B cell (primary cell): ENCODE measurements around the gene CCDC177. TPM values are rescaled to one million over a fixed set of nuclear protein-coding genes. Genes with fewer than 3 reads are reported as not detected.

ENCODE experiments used
- ATAC-seq: fragments of 200-7000 bp; cut with Tn5 transposase; one replicate; pipeline ENCODE4 v1.10.0; 2021; ENCODE audit warnings: low read depth, mild to moderate bottlenecking, moderate number of reproducible peaks, moderate library complexity
- CTCF ChIA-PET: fragments of 350-600 bp; sonication (Branson Sonifier 250); formaldehyde crosslinking; loops from one replicate; lab custom pipeline; 2021; ENCODE audit warnings: antibody characterized with exemption, inconsistent platforms; lab: Charles Lee
- POLR2A ChIA-PET: fragments of 350-600 bp; sonication (Branson Sonifier 250); formaldehyde crosslinking; loops from one replicate; lab custom pipeline; 2021; ENCODE audit warnings: antibody characterized with exemption; lab: Charles Lee
- DNase-seq: peaks from one replicate; pipeline ENCODE4 v3.0.0; 2013
- H2AFZ ChIP-seq: 2 replicates; pipeline ENCODE4 v1.6.1; 2012; ENCODE audit warnings: mild to moderate bottlenecking, low read depth, low read length; ENCODE audit not compliant: insufficient read depth, poor library complexity, severe bottlenecking
- H3K27ac ChIP-seq, 2 donors: 1 replicate in 1 of 2; 2 replicates in 1 of 2; pipeline ENCODE4 v1.5.1; 2012 to 2013; ENCODE audit warnings: low read length in 2 of 2, mild to moderate bottlenecking in 2 of 2, moderate library complexity in 1 of 2
- H3K27me3 ChIP-seq, 4 experiments: fragments of 200-600 bp in 1 of 4; sonication (generic) in 1 of 4; replicated peaks in 1 of 4; 1 replicate in 2 of 4; 2 replicates in 2 of 4; pipeline versions ENCODE4 v1.6.1 to v1.7.0; 2013 to 2016; ENCODE audit warnings: low read length in 3 of 4, mild to moderate bottlenecking in 2 of 4, mixed read lengths in 1 of 4, moderate library complexity in 1 of 4; ENCODE audit not compliant: insufficient read depth in 4 of 4, control insufficient read depth in 3 of 4; ENCODE audit errors: control extremely low read depth in 1 of 4
- H3K36me3 ChIP-seq, 2 experiments: replicated peaks in 1 of 2; 1 replicate in 1 of 2; 2 replicates in 1 of 2; pipeline versions ENCODE4 v1.6.1 to v1.7.1; 2013; ENCODE audit warnings: low read length in 1 of 2; ENCODE audit not compliant: insufficient read depth in 2 of 2, control insufficient read depth in 1 of 2; ENCODE audit errors: control extremely low read depth in 1 of 2, extremely low read depth in 1 of 2
- H3K4me1 ChIP-seq, 2 donors: fragments of 200-600 bp in 1 of 2; sonication (generic) in 1 of 2; 1 replicate in 1 of 2; 2 replicates in 1 of 2; pipeline versions ENCODE4 v1.5.1 to v1.6.1; 2013 to 2017; ENCODE audit warnings: low read length in 2 of 2; ENCODE audit not compliant: control insufficient read depth in 2 of 2, insufficient read depth in 2 of 2
- H3K4me2 ChIP-seq: replicated peaks from 2 replicates; pipeline ENCODE3; 2012; ENCODE audit warnings: mild to moderate bottlenecking, low read depth, low read length; ENCODE audit not compliant: poor library complexity, severe bottlenecking
- H3K4me3 ChIP-seq, 5 experiments: fragments of 200-600 bp in 1 of 5; sonication (generic) in 1 of 5; 1 replicate in 3 of 5; 2 replicates in 2 of 5; pipeline versions ENCODE4 v1.5.1 to v1.7.0; 2011 to 2016; ENCODE audit warnings: low read length in 4 of 5, mild to moderate bottlenecking in 4 of 5, low read depth in 2 of 5, control low read depth in 1 of 5, moderate library complexity in 1 of 5; ENCODE audit not compliant: insufficient read depth in 1 of 5; ENCODE audit errors: control extremely low read depth in 1 of 5, extremely low read depth in 1 of 5
- H3K79me2 ChIP-seq: fragments of 200-600 bp; sonication (generic); one replicate; pipeline ENCODE4 v1.6.0; 2016; ENCODE audit warnings: low read length; ENCODE audit not compliant: control insufficient read depth, insufficient read depth
- H3K9ac ChIP-seq: fragments of 200-600 bp; sonication (generic); 2 replicates; pipeline ENCODE4 v1.6.1; 2017; ENCODE audit warnings: mild to moderate bottlenecking, low read length, moderate library complexity
- H3K9me3 ChIP-seq, 3 donors: one replicate each; pipeline versions ENCODE4 v1.6.1 to v1.7.1; 2013; ENCODE audit warnings: low read length in 2 of 3; ENCODE audit not compliant: control insufficient read depth in 2 of 3, insufficient read depth in 1 of 3; ENCODE audit errors: control extremely low read depth in 1 of 3
- H4K20me1 ChIP-seq: 2 replicates; pipeline ENCODE4 v1.6.0; 2012; ENCODE audit warnings: mild to moderate bottlenecking, low read length; ENCODE audit not compliant: insufficient read depth, control insufficient read depth, poor library complexity, severe bottlenecking
- H3K27ac Mint-ChIP-seq: one replicate; pipeline ENCODE4 v1.8.0; 2021; ENCODE audit warnings: mixed read lengths
- H3K27me3 Mint-ChIP-seq: one replicate; pipeline ENCODE4 v1.8.0; 2021; ENCODE audit warnings: mixed read lengths
- H3K4me1 Mint-ChIP-seq: one replicate; pipeline ENCODE4 v1.8.0; 2021; ENCODE audit warnings: mixed read lengths
- H3K4me3 Mint-ChIP-seq: one replicate; pipeline ENCODE4 v1.8.0; 2021; ENCODE audit warnings: mixed read lengths
- H3K9me3 Mint-ChIP-seq: one replicate; pipeline ENCODE4 v1.8.0; 2022; ENCODE audit warnings: mixed read lengths; ENCODE audit not compliant: insufficient read depth
- EZH2 ChIP-seq: IDR thresholded peaks from 2 replicates; pipeline ENCODE4 v1.6.1; 2012; ENCODE audit warnings: borderline replicate concordance, low read depth, mild to moderate bottlenecking, moderate library complexity, low read length; ENCODE audit not compliant: insufficient read depth, poor library complexity, severe bottlenecking
- WGBS: methylation state at CpG from one replicate; pipeline ENCODE4 v1.1.5; 2013; ENCODE audit warnings: missing lambda C conversion rate; ENCODE audit not compliant: insufficient coverage; 5-methylcytosine and 5-hydroxymethylcytosine counted together
- intact Hi-C: fragments of 100-400 bp; cut with micrococcal nuclease; formaldehyde crosslinking; loops from one replicate; pipeline ENCODE4 v1.10.0; 2022
- polyA plus RNA-seq: library from polyadenylated mRNA; depleted of rRNA; stranded (reverse); fragments of >200 nt; gene quantifications from 2 replicates; pipeline ENCODE4 v1.2.3, GENCODE V29; 2012
- total RNA-seq, 2 donors: library from RNA; stranded (reverse); fragments of 120-200 nt in 1 of 2; gene quantifications; 1 replicate in 1 of 2; 2 replicates in 1 of 2; pipeline versions ENCODE4 v1.2.3 to v1.2.4, GENCODE V29; 2013 to 2022
- TF ChIP-seq, protein P1 (sequence below): fragments of 200-600 bp; IDR thresholded peaks from one replicate; pipeline ENCODE4 v1.8.0; 2022; ENCODE audit warnings: antibody characterized with exemption, mild to moderate bottlenecking

The CCDC177 gene
- total and polyA plus RNA-seq, 2 donors (not counting 1 experiment from before 2014, with no cell fraction given), result not detected

DNA sequence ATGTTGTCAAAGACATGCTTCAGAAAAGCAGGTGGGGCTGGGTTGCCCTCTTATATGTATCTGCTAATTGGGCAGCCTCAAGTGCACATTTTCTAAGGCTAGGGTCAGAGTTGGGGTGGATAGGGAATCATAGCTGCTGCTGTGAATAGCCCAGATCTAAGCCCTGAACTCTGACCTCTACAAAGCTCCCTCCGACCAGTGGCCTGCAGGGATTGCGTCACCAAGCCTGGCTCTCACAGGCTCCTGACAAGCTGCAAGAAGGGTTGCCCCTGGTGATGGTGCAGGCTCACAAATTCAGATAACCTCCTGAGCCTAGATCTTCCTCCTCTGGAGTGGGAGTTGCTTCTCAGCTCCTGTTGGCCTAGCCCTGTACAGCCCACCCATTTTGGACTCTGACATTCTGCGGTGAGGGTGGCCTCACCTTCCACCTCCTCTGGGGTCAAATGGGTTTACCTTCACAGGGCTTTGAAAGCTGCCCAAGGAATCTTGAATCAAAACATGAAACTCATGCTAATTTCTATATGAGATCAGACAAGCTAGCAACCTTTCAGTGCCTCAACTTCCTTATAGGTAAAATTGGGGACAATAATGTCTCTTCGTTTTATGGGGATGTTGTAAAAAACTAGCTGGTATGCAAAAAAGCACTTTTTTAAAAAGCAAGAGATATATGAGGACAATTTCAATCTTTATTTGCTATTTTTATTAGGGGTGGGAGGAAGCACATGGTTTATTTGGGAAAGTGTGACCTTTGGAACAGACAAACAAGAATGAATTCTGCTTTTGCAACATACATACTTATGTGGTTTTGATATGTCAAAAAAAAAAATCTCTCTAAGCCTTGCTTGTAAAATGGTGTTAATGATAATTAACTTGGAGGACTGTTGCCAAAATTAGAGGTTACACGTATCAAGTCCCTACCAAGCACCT, 31.9 kb upstream of the CCDC177 start:
- H4K20me1 ChIP-seq, result no peaks in the 10 kb centered on the region
- CTCF ChIA-PET, result interaction anchor here (0.7 to 7.8 kb wide), 7 partner anchors 22 to 197 kb away, joined by 3 to 112 read pairs (median 5); no protein-coding TSS in a partner anchor
- 100% methylated on average over 3 of the region's 5 CpGs for WGBS
- H3K4me3 ChIP-seq, result no peak overlapping the region
- H3K4me2 ChIP-seq, result no peak overlapping the region
- no peaks in the 10 kb centered on the region for H3K27me3 ChIP-seq
- Mint-ChIP-seq H3K27ac (no peak overlapping the region), H3K27me3 (no peaks in the 10 kb centered on the region), H3K4me1 (peaks cover 17% of the 10 kb centered on the region), H3K4me3 (no peak overlapping the region), H3K9me3 (no peaks in the 10 kb centered on the region)
- no peaks in the 10 kb centered on the region for H3K36me3 ChIP-seq
- H3K9ac ChIP-seq, result no peak overlapping the region
- TF ChIP-seq, protein P1, sequence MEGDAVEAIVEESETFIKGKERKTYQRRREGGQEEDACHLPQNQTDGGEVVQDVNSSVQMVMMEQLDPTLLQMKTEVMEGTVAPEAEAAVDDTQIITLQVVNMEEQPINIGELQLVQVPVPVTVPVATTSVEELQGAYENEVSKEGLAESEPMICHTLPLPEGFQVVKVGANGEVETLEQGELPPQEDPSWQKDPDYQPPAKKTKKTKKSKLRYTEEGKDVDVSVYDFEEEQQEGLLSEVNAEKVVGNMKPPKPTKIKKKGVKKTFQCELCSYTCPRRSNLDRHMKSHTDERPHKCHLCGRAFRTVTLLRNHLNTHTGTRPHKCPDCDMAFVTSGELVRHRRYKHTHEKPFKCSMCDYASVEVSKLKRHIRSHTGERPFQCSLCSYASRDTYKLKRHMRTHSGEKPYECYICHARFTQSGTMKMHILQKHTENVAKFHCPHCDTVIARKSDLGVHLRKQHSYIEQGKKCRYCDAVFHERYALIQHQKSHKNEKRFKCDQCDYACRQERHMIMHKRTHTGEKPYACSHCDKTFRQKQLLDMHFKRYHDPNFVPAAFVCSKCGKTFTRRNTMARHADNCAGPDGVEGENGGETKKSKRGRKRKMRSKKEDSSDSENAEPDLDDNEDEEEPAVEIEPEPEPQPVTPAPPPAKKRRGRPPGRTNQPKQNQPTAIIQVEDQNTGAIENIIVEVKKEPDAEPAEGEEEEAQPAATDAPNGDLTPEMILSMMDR, result no peak
- no peak for TF ChIP-seq EZH2
- ATAC-seq, result no peak
- H3K27ac ChIP-seq, result no peak overlapping the region
- POLR2A ChIA-PET, result no interaction called here
- no peak for DNase-seq
- intact Hi-C loops, result no loop called here
- no peaks in the 10 kb centered on the region for H3K9me3 ChIP-seq
- H3K79me2 ChIP-seq, result no peaks in the 10 kb centered on the region
- no peak overlapping the region for H2AFZ ChIP-seq
- peaks cover 13 to 14% of the 10 kb centered on the region in 2 donors for H3K4me1 ChIP-seq

DNA sequence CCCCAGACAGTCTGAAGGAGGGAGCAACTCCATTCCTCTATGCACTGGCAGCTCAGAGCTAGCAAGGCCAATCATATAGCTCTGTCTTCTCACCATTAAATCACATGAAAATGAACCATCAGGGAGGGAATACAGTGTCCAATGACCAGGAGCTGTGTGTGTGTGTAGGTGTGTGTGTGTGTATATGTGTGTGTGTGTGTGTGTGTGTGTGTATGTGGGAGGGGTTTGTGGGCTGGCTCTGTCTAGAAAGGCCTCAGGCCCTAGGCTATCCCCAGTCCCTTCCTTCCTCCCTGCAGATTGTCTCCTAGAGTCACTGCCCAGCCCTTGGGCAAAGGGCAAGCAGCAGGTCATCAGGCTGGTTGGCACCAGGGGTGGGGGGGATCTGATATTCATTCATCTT, 31.1 kb upstream of the CCDC177 start:
- ChIA-PET CTCF (interaction anchor here (0.7 to 7.8 kb wide), 16 partner anchors 10 to 160 kb away, joined by 3 to 112 read pairs (median 4); partner anchors contain the start of gene SRSF5), POLR2A (no interaction called here)
- ATAC-seq (no peak), DNase-seq (no peak)
- no peaks in the 10 kb centered on the region for H3K27me3 ChIP-seq
- peaks cover 9 to 10% of the 10 kb centered on the region in 2 donors for H3K4me1 ChIP-seq
- H4K20me1 ChIP-seq, result no peaks in the 10 kb centered on the region
- no peak overlapping the region for H3K4me3 ChIP-seq
- no peak overlapping the region for H3K4me2 ChIP-seq
- Mint-ChIP-seq H3K27me3 (no peaks in the 10 kb centered on the region), H3K27ac (no peak overlapping the region), H3K4me3 (no peak overlapping the region), H3K9me3 (no peaks in the 10 kb centered on the region), H3K4me1 (peaks cover 12% of the 10 kb centered on the region)
- no peak overlapping the region for H2AFZ ChIP-seq
- no peaks in the 10 kb centered on the region for H3K36me3 ChIP-seq
- H3K9ac ChIP-seq, result no peak overlapping the region
- intact Hi-C loops, result no loop called here
- no peak overlapping the region for H3K27ac ChIP-seq
- no peaks in the 10 kb centered on the region for H3K79me2 ChIP-seq
- TF ChIP-seq, protein P1, result no peak
- TF ChIP-seq EZH2, result no peak
- H3K9me3 ChIP-seq, result no peaks in the 10 kb centered on the region
